Measurements from ENCODE around the gene STARD13.

STARD13 gene

DNA sequence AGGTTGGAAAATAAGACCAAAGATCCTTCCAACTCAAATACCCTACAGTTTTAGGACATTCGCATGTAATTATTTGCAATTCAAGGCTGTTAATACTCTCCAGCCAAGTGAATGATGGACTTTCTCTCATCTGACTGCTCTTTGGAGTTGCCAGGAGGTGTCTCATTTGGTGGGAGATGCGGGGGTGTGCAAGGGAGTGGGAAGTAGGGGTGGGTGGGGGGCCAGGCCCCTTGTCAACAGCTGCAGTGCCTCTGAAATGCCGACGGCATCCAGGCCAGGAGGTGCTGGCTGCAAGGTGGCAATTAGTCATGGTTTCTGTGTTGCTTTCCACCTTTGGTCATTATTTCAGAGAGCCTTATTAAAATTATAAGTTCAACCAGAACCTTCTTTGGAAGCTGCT is 147.8 kb downstream of the STARD13 start:
- Histone ChIP-seq H3K27me3 (ENCODE audit: control insufficient read depth, insufficient read depth, low read length, poor library complexity, severe bottlenecking) (no peaks in the 10 kb centered on the region), H3K4me1 (ENCODE audit: control insufficient read depth, insufficient read depth, low read length) (no peaks in the 10 kb centered on the region), H3K4me3 (ENCODE audit: insufficient read depth, low read depth, low read length) (no peak overlapping the region), H3K9me3 (ENCODE audit: control insufficient read depth, low read length) (no peaks in the 10 kb centered on the region), H3K27ac (ENCODE audit: insufficient read depth, low read depth, low read length, poor library complexity, severe bottlenecking) (no peak overlapping the region), H3K36me3 (ENCODE audit: control insufficient read depth, insufficient read depth, low read length) (no peaks in the 10 kb centered on the region)
- WGBS, 2 experiments = 83 to 89% methylated on average over 4 of the region's 4 CpGs

DNA sequence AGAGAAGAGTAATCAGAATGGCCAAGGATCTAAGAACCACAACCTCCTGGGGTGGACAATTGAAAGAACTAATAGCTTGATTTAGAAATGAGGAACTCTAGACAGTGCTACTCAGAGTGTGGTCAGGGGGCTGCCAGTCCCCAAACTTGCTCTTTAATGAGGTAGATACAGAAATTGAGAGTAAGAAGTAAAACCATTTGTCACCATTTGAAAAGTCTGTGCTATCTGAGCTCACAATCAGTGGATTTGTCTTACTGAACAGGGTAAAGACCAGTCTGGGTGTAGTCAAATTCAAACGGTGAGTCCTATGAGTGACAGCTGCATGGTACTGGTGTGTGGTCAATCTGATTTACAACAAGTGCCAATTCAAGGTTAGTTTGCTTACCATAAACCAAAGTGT is 150.5 kb downstream of the STARD13 start:
- H3K27me3 ChIP-seq (ENCODE audit: control insufficient read depth, insufficient read depth, low read length, poor library complexity, severe bottlenecking) = no peaks in the 10 kb centered on the region
- H3K27ac ChIP-seq (ENCODE audit: insufficient read depth, low read depth, low read length, poor library complexity, severe bottlenecking) = no peak overlapping the region
- WGBS, 2 experiments = 85 to 92% methylated on average over 1 of the region's 1 CpG
- no peaks in the 10 kb centered on the region for H3K36me3 ChIP-seq (ENCODE audit: control insufficient read depth, insufficient read depth, low read length)
- H3K4me3 ChIP-seq (ENCODE audit: insufficient read depth, low read depth, low read length) = no peak overlapping the region
- H3K4me1 ChIP-seq (ENCODE audit: control insufficient read depth, insufficient read depth, low read length) = no peaks in the 10 kb centered on the region
- H3K9me3 ChIP-seq (ENCODE audit: control insufficient read depth, low read length) = no peaks in the 10 kb centered on the region

DNA sequence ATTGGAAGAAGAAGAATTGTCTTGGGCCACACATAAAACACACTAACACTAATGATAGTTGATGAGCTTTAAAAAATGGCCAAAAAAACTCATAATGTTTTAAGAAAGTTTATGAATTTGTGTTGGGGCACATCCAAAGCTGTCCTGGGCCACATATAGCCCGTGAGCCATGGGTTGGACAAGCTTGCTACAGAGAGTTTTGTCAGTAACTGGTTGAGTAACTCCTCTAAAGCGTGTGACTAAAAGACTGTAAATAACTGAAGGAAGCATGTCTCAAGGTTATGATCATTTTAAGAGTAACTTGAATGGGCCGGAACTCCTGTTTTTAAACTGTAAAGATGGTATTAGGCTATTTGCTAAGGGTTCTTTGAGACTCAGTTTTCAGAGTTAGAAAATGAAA is 151.3 kb downstream of the STARD13 start:
- H3K4me3 ChIP-seq (ENCODE audit: insufficient read depth, low read depth, low read length) = no peak overlapping the region
- 86 to 92% methylated on average over 3 of the region's 3 CpGs for WGBS, 2 experiments
- H3K27me3 ChIP-seq (ENCODE audit: control insufficient read depth, insufficient read depth, low read length, poor library complexity, severe bottlenecking) = no peaks in the 10 kb centered on the region
- no peaks in the 10 kb centered on the region for H3K36me3 ChIP-seq (ENCODE audit: control insufficient read depth, insufficient read depth, low read length)
- no peaks in the 10 kb centered on the region for H3K9me3 ChIP-seq (ENCODE audit: control insufficient read depth, low read length)
- no peaks in the 10 kb centered on the region for H3K4me1 ChIP-seq (ENCODE audit: control insufficient read depth, insufficient read depth, low read length)
- H3K27ac ChIP-seq (ENCODE audit: insufficient read depth, low read depth, low read length, poor library complexity, severe bottlenecking) = no peak overlapping the region

DNA sequence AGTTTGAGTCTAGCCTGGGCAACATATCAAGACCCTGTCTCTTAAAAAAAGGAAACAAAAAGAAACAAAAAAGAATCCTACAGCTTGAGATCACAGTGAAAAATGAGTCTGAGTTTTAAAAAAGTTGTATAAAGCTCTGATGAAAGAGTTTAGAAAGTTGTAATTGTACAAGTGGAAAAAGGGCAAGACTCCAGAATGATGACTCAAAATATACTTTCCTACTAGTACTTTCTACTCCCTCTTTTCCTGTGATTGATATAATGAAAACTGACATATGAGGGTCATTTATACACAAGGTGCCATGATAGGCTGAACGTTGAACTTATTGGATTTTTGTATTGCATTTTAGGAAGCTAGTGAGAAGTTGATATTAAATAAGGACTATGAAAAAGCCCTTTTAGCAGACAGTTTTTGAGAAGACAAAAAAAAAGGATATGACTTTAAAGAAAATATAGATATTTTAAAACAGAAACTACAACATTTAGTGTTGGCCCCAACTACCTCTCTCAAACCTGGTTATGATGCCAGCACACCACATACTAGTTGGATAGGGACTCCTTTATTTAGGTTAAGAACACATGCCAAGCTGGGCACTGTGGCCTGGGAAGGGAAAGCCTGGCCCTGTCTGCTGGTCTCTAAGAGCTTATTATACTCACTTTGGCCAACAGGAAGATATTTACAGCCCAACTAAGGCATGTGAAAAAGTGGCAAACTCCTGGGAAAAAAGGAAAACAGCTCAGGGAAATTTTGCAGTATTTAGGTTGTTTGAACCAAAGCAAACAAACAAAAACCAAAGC is 152.7 kb downstream of the STARD13 start:
- Histone ChIP-seq H3K27me3 (ENCODE audit: control insufficient read depth, insufficient read depth, low read length, poor library complexity, severe bottlenecking) (no peaks in the 10 kb centered on the region), H3K27ac (ENCODE audit: insufficient read depth, low read depth, low read length, poor library complexity, severe bottlenecking) (no peak overlapping the region), H3K36me3 (ENCODE audit: control insufficient read depth, insufficient read depth, low read length) (no peaks in the 10 kb centered on the region), H3K9me3 (ENCODE audit: control insufficient read depth, low read length) (no peaks in the 10 kb centered on the region), H3K4me1 (ENCODE audit: control insufficient read depth, insufficient read depth, low read length) (no peaks in the 10 kb centered on the region), H3K4me3 (ENCODE audit: insufficient read depth, low read depth, low read length) (no peak overlapping the region)
- 95 to 100% methylated on average over 1 of the region's 1 CpG for WGBS, 2 experiments

DNA sequence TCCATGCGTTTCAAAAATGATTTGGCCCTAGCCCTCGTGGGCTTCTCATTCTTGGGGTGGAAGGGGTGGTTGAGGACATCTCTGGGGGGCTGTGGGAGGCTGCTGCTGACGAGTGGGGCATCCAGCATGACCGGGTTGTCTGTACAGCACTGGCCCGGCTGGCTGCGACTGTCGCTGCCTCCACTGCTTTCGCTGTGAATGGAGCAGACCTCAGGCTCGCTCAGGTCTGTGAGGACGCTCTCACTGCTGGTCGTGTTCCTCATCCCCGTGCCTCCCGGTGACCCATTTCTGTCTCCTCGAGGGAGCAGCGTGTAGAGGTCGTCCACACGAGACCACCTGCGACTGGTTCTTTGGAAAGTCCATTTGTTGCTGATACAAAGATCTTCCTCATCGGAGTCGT is 155.7 kb downstream of the STARD13 start:
- 94% methylated on average over 20 of the region's 20 CpGs for WGBS, 2 experiments

DNA sequence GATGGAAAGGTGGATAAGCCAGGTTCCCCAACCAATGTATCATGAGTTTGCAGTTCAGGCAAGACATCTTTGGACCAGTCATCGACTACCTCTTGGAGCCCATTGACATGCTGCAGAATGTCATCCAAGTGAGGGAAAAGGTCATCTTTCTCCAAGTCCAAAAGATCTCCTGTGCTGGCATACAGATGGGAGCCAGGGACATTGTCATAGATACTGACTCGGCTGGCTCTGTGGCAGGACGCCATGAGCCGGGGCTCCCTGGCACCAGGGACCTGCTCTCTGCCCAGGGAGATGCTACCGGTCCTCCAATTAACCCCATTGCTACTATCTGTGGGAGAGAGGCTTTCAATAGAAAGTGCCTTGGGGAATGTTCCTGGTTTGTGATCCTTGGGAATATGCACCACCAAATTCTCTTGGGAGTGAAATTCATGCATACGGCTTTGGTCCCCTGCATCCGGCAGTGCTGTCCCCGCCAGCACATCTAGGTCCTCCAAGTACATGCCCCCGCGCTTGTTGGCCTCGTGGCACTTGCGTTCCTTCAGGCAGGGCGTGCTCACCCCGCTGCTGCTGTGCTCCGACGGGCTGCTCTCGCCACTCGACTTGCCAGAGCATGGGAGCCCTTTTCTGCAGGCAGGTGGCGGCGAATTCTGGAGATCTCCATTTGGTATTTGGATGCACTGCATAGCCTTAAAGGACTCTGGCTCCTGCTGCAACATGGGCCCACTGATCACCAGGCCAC is 156.3 kb downstream of the STARD13 start:
- 96% methylated on average over 20 of the region's 20 CpGs for WGBS, 2 experiments
- Histone ChIP-seq H3K4me3 (ENCODE audit: insufficient read depth, low read depth, low read length) (no peak overlapping the region), H3K4me1 (ENCODE audit: control insufficient read depth, insufficient read depth, low read length) (no peaks in the 10 kb centered on the region), H3K9me3 (ENCODE audit: control insufficient read depth, low read length) (no peaks in the 10 kb centered on the region), H3K27me3 (ENCODE audit: control insufficient read depth, insufficient read depth, low read length, poor library complexity, severe bottlenecking) (no peaks in the 10 kb centered on the region), H3K36me3 (ENCODE audit: control insufficient read depth, insufficient read depth, low read length) (no peaks in the 10 kb centered on the region), H3K27ac (ENCODE audit: insufficient read depth, low read depth, low read length, poor library complexity, severe bottlenecking) (no peak overlapping the region)

More for the DNA sequence above, 155.7 kb downstream of the STARD13 start:
- Histone ChIP-seq H3K9me3 (ENCODE audit: control insufficient read depth, low read length) (no peaks in the 10 kb centered on the region), H3K4me3 (ENCODE audit: insufficient read depth, low read depth, low read length) (no peak overlapping the region), H3K27ac (ENCODE audit: insufficient read depth, low read depth, low read length, poor library complexity, severe bottlenecking) (no peak overlapping the region), H3K4me1 (ENCODE audit: control insufficient read depth, insufficient read depth, low read length) (no peaks in the 10 kb centered on the region), H3K27me3 (ENCODE audit: control insufficient read depth, insufficient read depth, low read length, poor library complexity, severe bottlenecking) (no peaks in the 10 kb centered on the region), H3K36me3 (ENCODE audit: control insufficient read depth, insufficient read depth, low read length) (no peaks in the 10 kb centered on the region)

DNA sequence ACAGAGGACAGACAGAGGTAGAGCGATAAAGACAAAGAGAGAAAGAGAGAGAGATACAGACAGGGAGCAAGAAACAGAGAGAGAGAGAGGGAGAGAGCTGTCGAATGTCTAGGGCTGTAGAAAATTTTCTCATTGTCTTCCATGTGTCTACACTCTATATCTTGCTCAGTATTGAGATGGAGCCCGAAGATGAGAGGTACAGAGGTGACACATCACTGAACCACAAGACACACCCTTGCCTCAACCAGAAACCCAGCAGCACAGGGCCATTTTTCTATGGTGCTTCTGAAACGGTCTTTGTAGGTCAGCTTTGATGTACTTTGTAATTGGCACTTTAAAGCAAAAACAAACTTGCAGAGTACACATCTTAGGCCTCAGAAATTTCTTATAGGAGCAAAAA is 157.4 kb downstream of the STARD13 start:
- no peaks in the 10 kb centered on the region for H3K9me3 ChIP-seq (ENCODE audit: control insufficient read depth, low read length)
- H3K27me3 ChIP-seq (ENCODE audit: control insufficient read depth, insufficient read depth, low read length, poor library complexity, severe bottlenecking) = no peaks in the 10 kb centered on the region
- no peaks in the 10 kb centered on the region for H3K36me3 ChIP-seq (ENCODE audit: control insufficient read depth, insufficient read depth, low read length)
- H3K4me3 ChIP-seq (ENCODE audit: insufficient read depth, low read depth, low read length) = no peak overlapping the region
- 89 to 98% methylated on average over 4 of the region's 4 CpGs for WGBS, 2 experiments
- no peaks in the 10 kb centered on the region for H3K4me1 ChIP-seq (ENCODE audit: control insufficient read depth, insufficient read depth, low read length)
- H3K27ac ChIP-seq (ENCODE audit: insufficient read depth, low read depth, low read length, poor library complexity, severe bottlenecking) = no peak overlapping the region

DNA sequence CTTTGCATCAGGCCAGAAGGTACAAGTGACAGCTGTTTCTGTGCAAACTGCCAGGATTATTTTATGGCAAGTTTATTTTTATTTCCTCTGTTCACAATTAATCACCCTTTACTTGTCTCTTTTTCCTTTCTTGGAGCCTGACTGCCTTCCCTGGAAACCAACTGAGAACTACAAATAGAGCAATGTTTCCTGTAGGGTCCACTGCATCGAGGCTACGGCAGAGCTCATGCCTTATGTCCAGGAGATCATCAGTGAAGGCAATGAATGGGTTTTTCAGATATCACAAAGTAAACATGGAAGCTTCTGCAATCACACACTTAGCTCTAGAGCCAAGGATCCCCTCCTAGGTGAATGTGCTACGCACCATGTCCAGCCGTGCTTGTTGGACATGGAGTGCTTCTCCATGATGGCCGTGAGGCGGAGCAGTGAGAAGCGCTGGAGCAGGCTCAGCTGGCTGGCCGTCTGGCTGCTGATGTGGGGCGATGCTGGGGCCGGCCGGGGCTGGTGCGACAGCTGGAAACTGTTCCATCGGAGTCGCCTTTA is 158.5 kb downstream of the STARD13 start:
- no peaks in the 10 kb centered on the region for H3K4me1 ChIP-seq (ENCODE audit: control insufficient read depth, insufficient read depth, low read length)
- WGBS, 2 experiments = 94 to 95% methylated on average over 14 of the region's 14 CpGs
- no peak overlapping the region for H3K4me3 ChIP-seq (ENCODE audit: insufficient read depth, low read depth, low read length)
- no peak overlapping the region for H3K27ac ChIP-seq (ENCODE audit: insufficient read depth, low read depth, low read length, poor library complexity, severe bottlenecking)
- no peaks in the 10 kb centered on the region for H3K27me3 ChIP-seq (ENCODE audit: control insufficient read depth, insufficient read depth, low read length, poor library complexity, severe bottlenecking)
- no peaks in the 10 kb centered on the region for H3K9me3 ChIP-seq (ENCODE audit: control insufficient read depth, low read length)
- no peaks in the 10 kb centered on the region for H3K36me3 ChIP-seq (ENCODE audit: control insufficient read depth, insufficient read depth, low read length)

DNA sequence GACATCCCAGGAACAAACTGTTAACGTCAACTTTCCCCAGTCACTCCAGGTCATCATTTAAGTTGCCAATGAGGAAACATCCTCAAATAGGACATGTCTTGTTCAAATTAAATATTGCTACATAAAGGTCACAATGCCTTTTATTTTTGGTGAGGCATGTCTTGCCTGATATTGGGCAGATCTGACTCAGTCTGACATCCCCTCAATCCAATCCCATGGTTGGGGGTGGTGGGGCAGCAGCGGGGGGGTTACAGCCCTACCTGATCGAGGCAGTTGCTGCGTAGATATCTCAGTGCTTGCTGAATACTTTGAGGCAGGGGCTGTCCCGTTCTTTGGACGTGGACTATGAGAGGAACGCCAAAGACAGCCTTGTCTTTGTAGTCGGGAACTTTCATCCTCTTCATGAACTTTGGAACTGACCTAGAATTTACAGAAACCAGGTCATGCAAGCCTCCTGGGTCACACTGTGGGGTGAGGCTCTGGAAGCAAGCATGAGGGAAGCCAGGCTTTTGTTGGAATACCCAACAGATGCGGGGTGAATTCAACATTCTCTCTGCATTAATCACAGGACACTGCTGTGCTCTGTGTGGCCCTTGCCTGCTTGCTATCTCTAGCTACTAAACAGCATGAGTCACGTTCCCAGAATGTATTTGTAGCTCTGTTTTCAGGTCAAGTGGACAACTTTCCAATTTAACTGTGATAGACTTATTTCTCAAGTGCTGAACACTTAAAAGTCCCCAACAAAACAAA is 159.6 kb downstream of the STARD13 start:
- Histone ChIP-seq H3K36me3 (ENCODE audit: control insufficient read depth, insufficient read depth, low read length) (no peaks in the 10 kb centered on the region), H3K4me3 (ENCODE audit: insufficient read depth, low read depth, low read length) (no peak overlapping the region), H3K27me3 (ENCODE audit: control insufficient read depth, insufficient read depth, low read length, poor library complexity, severe bottlenecking) (no peaks in the 10 kb centered on the region), H3K4me1 (ENCODE audit: control insufficient read depth, insufficient read depth, low read length) (no peaks in the 10 kb centered on the region), H3K9me3 (ENCODE audit: control insufficient read depth, low read length) (no peaks in the 10 kb centered on the region), H3K27ac (ENCODE audit: insufficient read depth, low read depth, low read length, poor library complexity, severe bottlenecking) (no peak overlapping the region)
- WGBS, 2 experiments = 51 to 63% methylated on average over 10 of the region's 10 CpGs
